HG02981 (cell line): ENCODE results near the gene IRS2.

Experiments
- ATAC-seq: cut with Tn5 transposase; IDR thresholded peaks from one replicate; pipeline ENCODE4 v1.9.1; 2021; ENCODE audit warnings: mild to moderate bottlenecking, moderate library complexity; ENCODE audit not compliant: unreplicated experiment

Gene IRS2

GRCh38 chr13:109707044-109707741 lies 79.2 kb downstream of the IRS2 start:
- ATAC-seq: no peak

- no peak for ATAC-seq
Measured at GRCh38 chr13:109706015-109706715, 80.2 kb downstream of the IRS2 start.

- ATAC-seq: no peak
Measured at GRCh38 chr13:109704771-109705635, 81.4 kb downstream of the IRS2 start.

- ATAC-seq: no peak
Measured at GRCh38 chr13:109703250-109703649, 83.1 kb downstream of the IRS2 start.
